DND-41 (cell line): ENCODE measurements around the gene PAFAH2.
A peak's percentile ranks its signal among the peaks of the same experiment; 100 is the strongest.

ENCODE experiments used
- ATAC-seq: fragments of 200-7000 bp; cut with Tn5 transposase; 3 replicates; pipeline ENCODE4 v1.9.1; 2021; ENCODE audit warnings: low read depth; ENCODE audit not compliant: insufficient read depth
- DNase-seq: peaks from one replicate; pipeline ENCODE4 v3.0.0-alpha.2; 2020
- H2AFZ ChIP-seq: 2 replicates; pipeline ENCODE4 v1.6.0; 2012; ENCODE audit warnings: low read depth, low read length
- H3K27ac ChIP-seq: 2 replicates; pipeline ENCODE4 v1.5.1; 2012; ENCODE audit warnings: low read length, inconsistent platforms
- H3K27me3 ChIP-seq: fragments of 200-600 bp; sonication (generic); 2 replicates; pipeline ENCODE4 v1.6.0; 2012; ENCODE audit warnings: low read length, mild to moderate bottlenecking, inconsistent platforms; ENCODE audit not compliant: insufficient read depth, poor library complexity
- H3K36me3 ChIP-seq: 2 replicates; pipeline ENCODE4 v1.5.1; 2012; ENCODE audit warnings: low read length, inconsistent platforms; ENCODE audit not compliant: insufficient read depth
- H3K4me1 ChIP-seq: 2 replicates; pipeline ENCODE4 v1.5.1; 2012; ENCODE audit warnings: mild to moderate bottlenecking, low read length; ENCODE audit not compliant: insufficient read depth
- H3K4me2 ChIP-seq: 2 replicates; pipeline ENCODE4 v1.6.0; 2012; ENCODE audit warnings: mild to moderate bottlenecking, moderate library complexity, low read length, inconsistent platforms; ENCODE audit not compliant: insufficient read depth
- H3K4me3 ChIP-seq, 2 experiments: fragments of 200-600 bp in 1 of 2; shearing (Covaris generic) in 1 of 2; 2 replicates each; pipeline ENCODE4 v1.5.1; 2012 to 2016; ENCODE audit warnings: inconsistent platforms in 2 of 2, low read length in 2 of 2, mild to moderate bottlenecking in 2 of 2, low read depth in 1 of 2, moderate library complexity in 1 of 2
- H3K79me2 ChIP-seq: 2 replicates; pipeline ENCODE4 v1.6.0; 2012; ENCODE audit warnings: low read length, inconsistent platforms; ENCODE audit not compliant: insufficient read depth
- H3K9ac ChIP-seq: 2 replicates; pipeline ENCODE4 v1.6.0; 2012; ENCODE audit warnings: low read depth, mild to moderate bottlenecking, inconsistent platforms, low read length, moderate library complexity
- H3K9me3 ChIP-seq: 2 replicates; pipeline ENCODE4 v1.5.1; 2012; ENCODE audit warnings: low read length, moderate library complexity, mild to moderate bottlenecking, inconsistent platforms; ENCODE audit not compliant: insufficient read depth, severe bottlenecking
- H4K20me1 ChIP-seq: 2 replicates; pipeline ENCODE4 v1.6.0; 2012; ENCODE audit warnings: low read length; ENCODE audit not compliant: insufficient read depth
- EZH2 ChIP-seq: IDR thresholded peaks from 3 replicates; pipeline ENCODE4 v1.6.1; 2012; ENCODE audit warnings: borderline replicate concordance, low read depth, mild to moderate bottlenecking, moderate library complexity, low read length, inconsistent platforms; ENCODE audit not compliant: severe bottlenecking
- TF ChIP-seq, protein P1 (sequence below): IDR thresholded peaks from 2 replicates; pipeline ENCODE4 v1.5.1; 2012; ENCODE audit warnings: borderline replicate concordance, low read length, moderate library complexity, mild to moderate bottlenecking; ENCODE audit not compliant: poor library complexity, severe bottlenecking; ENCODE audit errors: extremely low read depth

Gene PAFAH2

DNA sequence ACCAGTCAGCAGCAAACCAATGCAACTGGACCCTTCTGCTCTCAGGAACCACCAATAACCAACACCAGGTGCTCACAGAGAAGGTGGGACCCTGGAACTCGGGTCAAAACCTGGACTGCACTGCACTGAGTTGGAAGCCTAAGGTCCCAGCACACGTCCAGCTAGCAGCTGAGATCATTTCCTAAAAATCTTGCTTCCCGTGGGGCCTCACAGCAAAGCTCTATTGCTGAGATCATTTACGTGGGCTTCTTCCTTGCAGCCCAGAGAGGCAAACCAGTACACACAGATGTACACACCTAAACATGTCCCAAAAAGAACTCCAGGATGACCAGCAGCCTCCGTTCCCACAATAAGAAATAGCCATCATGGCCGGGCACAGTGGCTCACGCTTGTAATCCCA, 68.8 kb downstream of the PAFAH2 start:
- no peak overlapping the region for H3K4me2 ChIP-seq
- no peak overlapping the region for H3K9ac ChIP-seq
- ATAC-seq = no peak
- DNase-seq = no peak
- no peaks in the 10 kb centered on the region for H3K79me2 ChIP-seq
- H4K20me1 ChIP-seq = no peaks in the 10 kb centered on the region
- no peaks in the 10 kb centered on the region for H3K9me3 ChIP-seq
- H3K36me3 ChIP-seq = no peaks in the 10 kb centered on the region
- peaks cover 15% of the 10 kb centered on the region for H3K4me1 ChIP-seq
- no peaks in the 10 kb centered on the region for H3K27me3 ChIP-seq
- no peak overlapping the region for H3K4me3 ChIP-seq
- no peak overlapping the region for H2AFZ ChIP-seq
- TF ChIP-seq, protein P1, sequence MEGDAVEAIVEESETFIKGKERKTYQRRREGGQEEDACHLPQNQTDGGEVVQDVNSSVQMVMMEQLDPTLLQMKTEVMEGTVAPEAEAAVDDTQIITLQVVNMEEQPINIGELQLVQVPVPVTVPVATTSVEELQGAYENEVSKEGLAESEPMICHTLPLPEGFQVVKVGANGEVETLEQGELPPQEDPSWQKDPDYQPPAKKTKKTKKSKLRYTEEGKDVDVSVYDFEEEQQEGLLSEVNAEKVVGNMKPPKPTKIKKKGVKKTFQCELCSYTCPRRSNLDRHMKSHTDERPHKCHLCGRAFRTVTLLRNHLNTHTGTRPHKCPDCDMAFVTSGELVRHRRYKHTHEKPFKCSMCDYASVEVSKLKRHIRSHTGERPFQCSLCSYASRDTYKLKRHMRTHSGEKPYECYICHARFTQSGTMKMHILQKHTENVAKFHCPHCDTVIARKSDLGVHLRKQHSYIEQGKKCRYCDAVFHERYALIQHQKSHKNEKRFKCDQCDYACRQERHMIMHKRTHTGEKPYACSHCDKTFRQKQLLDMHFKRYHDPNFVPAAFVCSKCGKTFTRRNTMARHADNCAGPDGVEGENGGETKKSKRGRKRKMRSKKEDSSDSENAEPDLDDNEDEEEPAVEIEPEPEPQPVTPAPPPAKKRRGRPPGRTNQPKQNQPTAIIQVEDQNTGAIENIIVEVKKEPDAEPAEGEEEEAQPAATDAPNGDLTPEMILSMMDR = no peak
- no peak for TF ChIP-seq EZH2
- no peak overlapping the region for H3K27ac ChIP-seq

- H2AFZ ChIP-seq = no peak overlapping the region
- H3K9me3 ChIP-seq = no peaks in the 10 kb centered on the region
- H3K79me2 ChIP-seq = no peaks in the 10 kb centered on the region
- peaks cover 14% of the 10 kb centered on the region for H3K4me1 ChIP-seq
- TF ChIP-seq, protein P1 = no peak
- TF ChIP-seq EZH2 = no peak
- no peaks in the 10 kb centered on the region for H3K36me3 ChIP-seq
- no peak overlapping the region for H3K27ac ChIP-seq
- no peak overlapping the region for H3K4me2 ChIP-seq
- H3K4me3 ChIP-seq = no peak overlapping the region
- H3K27me3 ChIP-seq = peaks cover 12% of the 10 kb centered on the region
- DNase-seq = no peak
- ATAC-seq = no peak
- no peak overlapping the region for H3K9ac ChIP-seq
- H4K20me1 ChIP-seq = no peaks in the 10 kb centered on the region
Measured at GRCh38 chr1:25927521-25928265, 70.2 kb downstream of the PAFAH2 start.

- Histone ChIP-seq H3K27me3 (peaks cover 19% of the 10 kb centered on the region), H4K20me1 (no peaks in the 10 kb centered on the region), H3K4me1 (peaks cover 20% of the 10 kb centered on the region), H3K4me3 (no peak overlapping the region), H3K79me2 (no peaks in the 10 kb centered on the region), H3K9me3 (no peaks in the 10 kb centered on the region), H3K9ac (no peak overlapping the region), H2AFZ (no peak overlapping the region), H3K36me3 (no peaks in the 10 kb centered on the region), H3K4me2 (no peak overlapping the region), H3K27ac (no peak overlapping the region)
- ATAC-seq (peak; percentile 30; the same call in 1 of the 3 replicates), DNase-seq (no peak)
- TF ChIP-seq, protein P1 = no peak
- TF ChIP-seq EZH2 = no peak
Measured at GRCh38 chr1:25926731-25927496, 70.9 kb downstream of the PAFAH2 start.
